BJ (cell line): Measurements from ENCODE around the gene LIN7A. TPM values are rescaled to one million over a fixed set of nuclear protein-coding genes. Genes with fewer than 3 reads are reported as not detected.

Experiments
- CTCF ChIA-PET: fragments of 350-600 bp; formaldehyde crosslinking; extraction: SDS; loops from one replicate; lab custom pipeline; 2021; ENCODE audit warnings: antibody characterized with exemption, inconsistent platforms; lab: Yijun Ruan, JAX
- POLR2A ChIA-PET: fragments of 300-600 bp; sonication (Branson Sonifier 250); formaldehyde crosslinking; extraction: SDS; loops from one replicate; lab custom pipeline; 2021; ENCODE audit warnings: antibody characterized with exemption; lab: Charles Lee
- DNase-seq: peaks from one replicate; pipeline ENCODE4 v3.0.0-alpha.2; 2011; ENCODE audit warnings: low read depth
- H3K27me3 ChIP-seq: 2 replicates; pipeline ENCODE4 v1.6.0; 2011; ENCODE audit warnings: low read length; ENCODE audit not compliant: control insufficient read depth, insufficient read depth
- H3K36me3 ChIP-seq: 2 replicates; pipeline ENCODE4 v1.5.1; 2011; ENCODE audit warnings: low read length; ENCODE audit not compliant: control insufficient read depth, insufficient read depth
- H3K4me3 ChIP-seq: 2 replicates; pipeline ENCODE4 v1.5.1; 2011; ENCODE audit warnings: low read depth, mild to moderate bottlenecking, control low read depth, low read length
- CTCF ChIP-seq: IDR thresholded peaks from 2 replicates; pipeline ENCODE4 v1.5.1; 2011; ENCODE audit warnings: low read depth, mild to moderate bottlenecking, control low read depth, inconsistent platforms, low read length, moderate library complexity; ENCODE audit not compliant: insufficient read depth
- polyA plus RNA-seq: library from polyadenylated mRNA; depleted of rRNA; stranded (reverse); fragments of >200 nt; gene quantifications from 2 replicates; pipeline ENCODE4 v1.2.3, GENCODE V29; 2011

The LIN7A gene
- polyA plus RNA-seq, 1 experiment = 15.4 TPM

GRCh38 chr12:80761838-80762237 lies 175.9 kb downstream of the LIN7A start:
- no peak for DNase-seq
- H3K4me3 ChIP-seq = no peak overlapping the region
- no peaks in the 10 kb centered on the region for H3K36me3 ChIP-seq
- CTCF ChIA-PET = interaction anchor here (1.5 to 3.7 kb wide), 4 partner anchors 10 to 351 kb away, joined by 3 to 15 read pairs (median 6); no protein-coding TSS in a partner anchor
- POLR2A ChIA-PET = no interaction called here
- no peaks in the 10 kb centered on the region for H3K27me3 ChIP-seq
- TF ChIP-seq CTCF = no peak

DNA sequence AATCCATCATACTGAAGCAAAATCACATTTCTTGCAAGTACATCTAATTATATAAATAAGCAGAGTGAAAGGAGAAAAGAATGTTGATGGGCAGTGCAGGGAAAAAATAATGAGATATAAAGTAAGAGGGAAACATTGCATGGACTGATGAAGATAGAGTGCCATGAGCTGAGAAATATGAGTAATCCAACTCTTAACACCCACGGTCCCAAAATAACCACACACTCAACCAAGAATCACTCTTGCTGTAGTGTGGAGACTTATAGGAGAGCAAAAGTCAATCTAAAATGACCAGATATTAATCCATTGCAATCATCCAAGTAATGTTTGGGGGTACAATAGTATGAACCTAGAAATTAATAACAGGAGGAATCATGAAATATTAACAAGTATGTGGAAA lies 180.9 kb downstream of the LIN7A start:
- Histone ChIP-seq H3K27me3 (no peaks in the 10 kb centered on the region), H3K36me3 (no peaks in the 10 kb centered on the region), H3K4me3 (no peak overlapping the region)
- ChIA-PET POLR2A (interaction anchor here (0.5 to 0.6 kb wide), 2 partner anchors 13 to 783 kb away, joined by 3 read pairs; no protein-coding TSS in a partner anchor), CTCF (no interaction called here)
- TF ChIP-seq CTCF = no peak
- DNase-seq = no peak

GRCh38 chr12:80754274-80754673 lies 183.5 kb downstream of the LIN7A start:
- TF ChIP-seq CTCF = no peak
- Histone ChIP-seq H3K4me3 (no peak overlapping the region), H3K36me3 (no peaks in the 10 kb centered on the region), H3K27me3 (no peaks in the 10 kb centered on the region)
- POLR2A ChIA-PET = no interaction called here
- CTCF ChIA-PET = interaction anchor here (0.8 to 1.4 kb wide), 2 partner anchors 10 to 192 kb away, joined by 3 read pairs; no protein-coding TSS in a partner anchor
- DNase-seq = no peak

- ChIA-PET CTCF (no interaction called here), POLR2A (no interaction called here)
- TF ChIP-seq CTCF = no peak
- Histone ChIP-seq H3K36me3 (no peaks in the 10 kb centered on the region), H3K27me3 (no peaks in the 10 kb centered on the region), H3K4me3 (no peak overlapping the region)
- no peak for DNase-seq
These were observed 185.3 kb downstream of the LIN7A start for GRCh38 chr12:80752464-80752863.

GRCh38 chr12:80749456-80749855 lies 188.3 kb downstream of the LIN7A start:
- ChIA-PET CTCF (interaction anchor here (0.7 kb wide), 1 partner anchor 117 kb away, joined by 3 read pairs; no protein-coding TSS in a partner anchor), POLR2A (no interaction called here)
- no peaks in the 10 kb centered on the region for H3K36me3 ChIP-seq
- H3K4me3 ChIP-seq = no peak overlapping the region
- TF ChIP-seq CTCF = no peak
- H3K27me3 ChIP-seq = no peaks in the 10 kb centered on the region
- DNase-seq = no peak
